GM21723 (cell line): Measurements from ENCODE around the gene CENPH.
"Not testable (repeated sequence)": the region's sequence is repeated elsewhere in the genome, so short reads cannot be mapped to it uniquely, and the experiment has no call there.

ENCODE experiments used
- ATAC-seq: cut with Tn5 transposase; IDR thresholded peaks from one replicate; pipeline ENCODE4 v1.9.1; 2021; ENCODE audit warnings: mild to moderate bottlenecking, moderate library complexity; ENCODE audit not compliant: unreplicated experiment

Gene CENPH

DNA sequence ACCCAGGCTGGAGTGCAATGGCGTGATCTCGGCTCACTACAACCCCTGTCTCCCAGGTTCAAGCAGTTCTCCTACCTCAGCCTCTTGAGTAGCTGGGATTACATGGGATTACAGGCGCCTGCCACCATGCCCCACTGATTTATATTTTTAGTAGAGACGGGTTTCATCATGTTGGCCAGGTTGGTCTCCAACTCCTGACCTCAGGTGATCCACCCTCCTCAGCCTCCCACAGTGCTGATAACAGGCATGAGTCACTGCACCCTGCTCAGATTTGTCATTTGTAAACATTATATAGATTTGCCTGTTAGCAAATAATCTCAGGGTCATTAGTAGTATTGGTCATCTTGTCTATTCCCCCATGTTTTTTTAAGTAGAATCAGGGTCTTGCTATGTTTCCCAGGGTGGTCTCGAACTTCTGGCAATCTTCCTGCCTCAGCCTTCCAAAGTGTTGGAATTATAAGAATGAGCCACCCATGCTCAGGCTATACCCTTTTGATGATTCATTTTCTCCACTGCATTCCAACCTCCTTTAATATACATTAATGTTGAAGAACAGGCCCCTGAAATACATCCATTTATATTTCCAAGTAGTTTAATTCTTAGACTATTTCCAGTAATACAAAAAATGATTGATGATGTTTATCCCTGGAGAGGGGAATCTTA, 17.3 kb downstream of the CENPH start:
- ATAC-seq: no peak

DNA sequence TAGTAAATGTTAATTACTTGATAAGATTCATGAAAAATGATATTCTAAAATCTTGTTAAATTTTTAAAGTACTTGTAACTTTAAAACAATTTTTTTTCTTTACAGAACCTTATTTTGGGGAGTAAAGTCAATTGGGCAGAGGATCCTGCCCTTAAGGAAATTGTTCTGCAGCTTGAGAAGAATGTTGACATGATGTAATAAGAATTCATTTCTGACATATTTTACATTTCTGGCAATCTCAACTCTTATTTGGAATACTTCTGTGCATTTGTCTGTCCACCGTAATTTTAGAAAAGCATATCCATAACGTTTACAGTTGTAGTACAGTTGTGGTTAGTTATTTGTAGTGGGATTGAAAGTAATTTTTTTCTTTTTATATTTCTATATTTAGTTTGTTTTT, 20.2 kb downstream of the CENPH start:
- no peak for ATAC-seq

DNA sequence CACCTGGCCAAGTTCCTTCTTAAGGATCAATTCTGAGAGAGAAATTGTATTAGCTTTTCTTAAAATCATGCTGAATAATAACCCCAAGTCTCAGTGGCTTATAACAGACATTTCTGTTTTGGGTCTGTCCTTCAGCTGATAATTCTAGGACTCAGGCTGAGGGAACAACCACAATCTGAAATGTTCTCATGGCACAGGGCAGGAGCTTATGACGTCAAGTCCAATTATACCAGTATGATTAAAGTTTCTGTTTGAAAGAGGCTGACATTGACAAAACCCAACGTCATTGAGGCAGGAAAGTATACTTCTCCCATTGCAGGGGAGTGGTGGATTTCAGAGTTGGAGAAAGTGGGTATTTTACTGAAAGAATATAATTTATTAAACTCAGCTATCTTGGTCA, 21.8 kb downstream of the CENPH start:
- no peak for ATAC-seq

DNA sequence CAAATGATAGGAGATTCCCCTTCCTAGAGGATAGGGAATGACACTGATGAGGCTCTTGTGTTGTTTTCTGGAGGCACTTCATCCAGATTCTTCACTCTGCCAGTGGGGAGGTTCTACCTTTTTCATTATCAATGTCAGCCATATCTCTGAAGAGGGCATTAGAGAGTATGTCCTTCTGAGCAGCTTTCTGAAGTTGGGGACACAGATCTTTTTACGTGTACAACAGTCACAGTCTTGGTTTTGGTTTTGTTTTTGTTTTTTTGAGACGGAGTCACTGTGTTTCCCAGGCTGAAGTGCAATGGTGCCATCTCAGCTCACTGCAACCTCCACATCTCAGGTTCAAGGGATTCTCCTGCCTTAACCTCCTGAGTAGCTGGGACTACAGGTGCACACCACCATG, 22.6 kb downstream of the CENPH start:
- ATAC-seq: peak; percentile 50

DNA sequence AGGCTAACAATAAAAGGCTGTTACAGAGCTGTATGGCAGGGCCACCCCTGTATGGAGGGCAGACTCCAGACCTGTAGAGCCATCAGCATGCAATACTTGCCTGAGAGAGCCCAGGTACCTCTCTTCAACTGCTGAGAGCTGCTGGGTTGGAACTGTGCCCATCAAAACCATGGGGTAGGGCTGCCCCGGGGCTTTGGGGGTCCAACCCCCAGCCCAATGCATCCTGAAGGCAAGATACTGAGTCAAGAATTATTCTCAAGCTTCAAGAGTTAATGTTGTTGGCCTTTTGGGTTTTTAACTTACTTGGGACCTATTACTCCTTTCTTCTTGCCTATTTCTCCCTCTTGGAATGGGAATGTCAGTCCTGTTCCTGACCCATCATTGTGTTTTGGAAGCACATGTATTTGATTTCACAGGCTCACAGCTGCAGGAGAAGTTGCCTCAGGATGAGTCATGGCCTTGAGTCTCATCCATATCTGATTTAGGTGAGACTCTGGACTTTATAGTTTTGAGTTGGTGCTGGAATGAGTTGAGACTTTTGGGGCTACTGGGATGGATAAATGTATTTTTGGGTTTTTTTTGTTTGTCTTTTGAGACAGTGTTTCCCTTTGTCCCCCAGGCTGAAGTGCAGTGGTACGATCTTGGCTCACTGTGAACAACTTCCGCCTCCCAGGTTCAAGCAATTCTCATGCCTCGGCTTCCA, 24.3 kb downstream of the CENPH start:
- no peak for ATAC-seq

DNA sequence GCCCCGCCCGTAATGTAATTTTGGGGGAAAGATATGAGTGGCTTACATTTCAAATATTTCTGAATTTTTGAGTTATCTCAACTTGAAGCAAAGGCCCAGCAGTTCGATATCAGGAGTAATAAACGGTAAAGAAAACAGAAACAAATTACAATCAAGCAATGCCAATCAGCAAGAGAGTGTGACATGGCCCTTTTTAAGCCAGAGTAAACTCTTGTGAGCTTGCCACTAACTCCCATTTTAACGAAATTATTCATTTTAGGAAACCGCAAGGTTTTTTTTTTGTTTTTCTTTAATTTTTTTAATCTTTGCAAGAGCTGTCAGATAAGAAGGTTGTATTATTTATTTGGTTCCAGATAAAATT, 27.7 kb downstream of the CENPH start:
- ATAC-seq: no peak

DNA sequence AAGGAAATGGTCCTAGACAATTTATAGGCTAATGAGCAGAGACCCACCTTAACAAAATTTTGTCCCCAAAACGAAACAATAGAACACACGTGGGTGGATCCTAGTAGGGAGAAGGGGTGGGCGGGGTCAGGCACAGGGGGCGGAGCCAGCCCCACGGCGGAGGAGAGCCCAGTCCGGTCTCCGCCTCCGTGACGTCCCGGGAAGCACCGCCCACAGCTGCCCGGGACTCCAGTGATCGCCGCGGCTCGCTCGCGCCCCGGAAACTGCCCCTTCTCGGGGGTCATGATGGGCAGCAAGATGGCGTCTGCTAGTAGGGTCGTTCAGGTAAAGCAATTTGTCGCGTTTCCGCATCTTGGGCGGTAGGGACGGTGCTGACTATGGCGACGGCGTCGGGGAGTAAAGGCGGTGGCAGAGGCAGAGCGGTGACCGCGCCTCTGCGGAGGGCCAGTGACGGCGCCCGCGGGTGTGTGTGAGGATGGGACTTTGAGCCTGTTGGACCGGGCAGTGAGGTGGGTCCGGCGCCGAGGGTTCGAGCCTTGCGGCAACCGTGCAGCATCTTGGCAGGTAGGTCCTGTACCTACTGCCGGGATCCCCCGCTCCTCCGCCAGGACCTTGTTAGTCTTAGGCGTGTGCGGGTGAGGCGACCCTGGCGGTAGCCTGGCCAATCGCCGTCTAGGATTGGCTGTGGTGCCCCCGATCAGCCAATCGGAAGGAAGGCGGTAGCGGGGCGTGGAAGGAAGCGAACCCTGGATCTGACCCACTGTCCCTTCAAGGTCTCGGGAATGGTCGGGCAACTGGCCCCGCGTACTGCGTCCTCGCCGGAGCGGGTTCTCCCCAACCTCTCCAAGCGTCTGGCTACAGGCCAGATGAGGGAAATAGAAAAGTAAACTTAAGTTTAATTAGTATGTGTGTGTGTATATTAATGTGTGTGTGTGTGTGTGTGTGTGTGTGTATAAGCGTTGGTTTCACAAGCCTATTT, 28.5 kb downstream of the CENPH start:
- peak; percentile 94 for ATAC-seq

DNA sequence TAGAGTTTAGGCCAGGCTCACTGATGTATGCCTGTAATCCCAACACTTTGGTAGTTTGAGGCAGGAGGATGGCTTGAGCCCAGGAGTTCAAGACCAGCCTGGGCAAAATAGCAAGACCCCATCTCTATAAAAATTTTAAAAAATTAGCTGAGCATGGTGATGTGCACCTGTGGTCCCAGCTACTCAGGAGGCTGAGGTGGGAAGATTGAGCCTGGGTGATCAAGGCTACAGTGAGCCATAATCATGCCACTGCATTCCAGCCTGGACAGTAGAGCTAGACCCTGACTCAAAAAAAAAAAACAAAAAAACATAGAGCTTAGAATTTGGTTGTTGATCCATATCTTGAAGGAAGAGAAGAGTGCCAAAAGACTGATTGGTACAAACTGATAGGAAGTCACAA, 30.6 kb downstream of the CENPH start:
- ATAC-seq: no peak

DNA sequence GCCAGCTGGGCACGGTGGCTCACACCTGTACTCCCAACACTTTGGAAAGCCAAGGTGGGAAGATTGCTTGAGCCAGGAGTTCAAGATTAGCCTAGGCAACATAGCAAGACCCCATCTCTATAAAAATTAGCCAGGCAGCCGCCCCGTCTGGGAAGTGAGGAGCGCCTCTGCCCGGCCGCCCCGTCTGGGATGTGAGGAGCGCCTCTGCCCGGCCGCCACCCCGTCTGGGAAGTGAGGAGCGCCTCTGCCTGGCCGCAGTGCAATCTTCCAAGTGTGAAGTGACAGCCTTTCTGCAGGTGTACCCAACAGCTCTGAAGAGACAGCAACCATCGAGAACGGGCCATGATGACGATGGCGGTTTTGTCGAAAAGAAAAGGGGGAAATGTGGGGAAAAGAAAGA, 31.0 kb downstream of the CENPH start:
- ATAC-seq: not testable (repeated sequence)

DNA sequence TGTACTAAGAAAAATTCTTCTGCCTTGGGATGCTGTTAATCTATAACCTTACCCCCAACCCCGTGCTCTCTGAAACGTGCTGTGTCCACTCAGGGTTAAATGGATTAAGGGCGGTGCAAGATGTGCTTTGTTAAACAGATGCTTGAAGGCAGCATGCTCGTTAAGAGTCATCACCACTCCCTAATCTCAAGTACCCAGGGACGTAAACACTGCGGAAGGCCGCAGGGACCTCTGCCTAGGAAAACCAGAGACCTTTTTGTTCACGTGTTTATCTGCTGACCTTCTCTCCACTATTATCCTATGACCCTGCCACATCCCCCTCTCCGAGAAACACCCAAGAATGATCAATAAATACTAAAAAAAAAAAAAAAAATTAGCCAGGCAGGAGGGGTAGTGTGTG, 31.4 kb downstream of the CENPH start:
- not testable (repeated sequence) for ATAC-seq

DNA sequence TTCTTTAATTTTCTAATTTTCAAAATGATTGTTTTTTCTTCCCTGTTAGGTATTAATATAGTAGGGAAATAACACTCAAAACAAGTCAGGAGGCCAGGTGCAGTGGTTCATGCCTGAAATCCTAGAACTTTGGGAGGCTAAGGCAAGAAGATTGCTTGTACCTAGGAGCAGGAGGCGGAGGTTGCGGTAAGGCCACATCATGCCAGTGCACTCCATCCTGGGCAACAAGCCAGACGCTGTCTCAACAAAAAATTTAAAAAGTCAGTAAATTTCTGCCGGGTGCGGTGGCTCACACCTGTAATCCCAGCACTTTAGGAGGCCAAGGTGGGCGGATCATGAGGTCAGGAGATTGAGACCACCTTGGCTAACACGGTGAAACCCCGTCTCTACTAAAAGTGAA, 35.1 kb downstream of the CENPH start:
- ATAC-seq: no peak

DNA sequence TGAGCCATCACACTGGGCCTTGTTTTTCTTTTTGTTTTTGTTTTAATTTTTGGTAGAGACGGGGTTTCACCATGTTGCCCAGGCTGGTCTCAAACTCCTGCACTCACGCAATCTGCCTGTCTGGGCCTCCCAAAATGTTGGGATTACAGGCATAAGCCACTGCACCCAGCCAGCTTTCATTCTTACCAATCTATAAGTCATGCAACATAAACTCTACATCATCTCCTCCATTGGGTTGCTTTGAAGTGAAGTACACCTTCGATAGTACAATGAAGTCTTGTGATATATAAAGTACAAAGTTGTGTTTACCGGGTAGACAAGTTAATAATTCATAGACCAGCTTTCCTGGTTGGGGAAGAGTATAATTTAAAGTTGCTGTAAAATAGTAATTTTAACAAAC, 36.5 kb downstream of the CENPH start:
- ATAC-seq: no peak

DNA sequence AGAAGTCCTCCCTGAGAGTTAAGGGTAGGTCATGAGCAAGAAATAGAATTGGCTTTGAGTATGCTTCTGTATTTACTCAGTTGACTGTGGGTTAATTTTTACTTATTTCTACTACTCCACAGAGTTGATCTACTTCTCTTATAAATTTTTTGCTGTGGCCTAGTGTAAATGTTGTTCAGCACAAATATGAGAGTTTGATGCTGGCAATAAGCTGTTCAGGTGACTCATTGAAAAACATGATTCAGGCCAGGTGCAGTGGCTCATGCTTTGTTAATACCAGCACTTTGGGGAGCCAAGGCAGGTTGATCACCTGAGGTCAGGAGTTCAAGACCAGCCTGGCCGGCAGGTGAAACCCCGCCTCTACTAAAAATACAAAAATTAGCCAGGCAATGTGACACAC, 40.8 kb downstream of the CENPH start:
- ATAC-seq: no peak

DNA sequence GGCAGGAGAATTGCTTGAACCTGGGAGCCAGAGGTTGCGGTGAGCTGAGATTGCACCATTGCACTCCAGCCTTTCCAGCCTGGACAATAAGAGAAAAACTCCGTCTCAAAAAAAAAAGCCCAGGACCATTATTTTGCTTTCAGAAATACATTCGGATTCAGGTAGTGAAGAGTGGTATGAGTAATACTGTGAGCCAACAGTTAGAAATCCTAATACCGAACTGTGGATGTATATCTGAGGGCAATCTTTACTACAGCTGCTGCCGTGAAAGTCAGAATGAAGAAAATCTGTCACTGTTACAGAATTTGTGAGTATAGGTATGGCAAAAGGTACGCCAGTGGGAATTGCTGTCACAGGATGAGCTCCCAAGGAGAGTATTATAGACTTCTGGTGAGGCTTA, 41.9 kb downstream of the CENPH start:
- ATAC-seq: no peak

DNA sequence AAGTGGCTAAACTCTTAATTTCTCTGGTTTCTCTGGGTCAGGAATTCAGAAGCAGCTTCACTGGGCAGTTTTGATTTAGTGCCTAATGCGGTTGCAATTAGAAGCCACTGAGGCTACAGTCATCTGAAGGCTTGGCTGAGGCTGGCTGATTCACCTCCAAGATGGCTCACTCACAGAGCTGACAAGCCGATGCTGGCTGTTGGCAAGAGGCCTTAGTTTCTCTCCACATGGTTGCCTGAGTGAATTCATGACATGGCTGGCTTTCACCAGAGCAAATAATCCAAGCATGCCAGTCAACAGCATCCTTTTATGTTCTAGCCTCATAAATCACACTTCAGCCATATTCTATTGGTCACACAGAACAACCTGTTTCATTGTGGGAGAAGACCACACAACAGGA, 42.5 kb downstream of the CENPH start:
- no peak for ATAC-seq

DNA sequence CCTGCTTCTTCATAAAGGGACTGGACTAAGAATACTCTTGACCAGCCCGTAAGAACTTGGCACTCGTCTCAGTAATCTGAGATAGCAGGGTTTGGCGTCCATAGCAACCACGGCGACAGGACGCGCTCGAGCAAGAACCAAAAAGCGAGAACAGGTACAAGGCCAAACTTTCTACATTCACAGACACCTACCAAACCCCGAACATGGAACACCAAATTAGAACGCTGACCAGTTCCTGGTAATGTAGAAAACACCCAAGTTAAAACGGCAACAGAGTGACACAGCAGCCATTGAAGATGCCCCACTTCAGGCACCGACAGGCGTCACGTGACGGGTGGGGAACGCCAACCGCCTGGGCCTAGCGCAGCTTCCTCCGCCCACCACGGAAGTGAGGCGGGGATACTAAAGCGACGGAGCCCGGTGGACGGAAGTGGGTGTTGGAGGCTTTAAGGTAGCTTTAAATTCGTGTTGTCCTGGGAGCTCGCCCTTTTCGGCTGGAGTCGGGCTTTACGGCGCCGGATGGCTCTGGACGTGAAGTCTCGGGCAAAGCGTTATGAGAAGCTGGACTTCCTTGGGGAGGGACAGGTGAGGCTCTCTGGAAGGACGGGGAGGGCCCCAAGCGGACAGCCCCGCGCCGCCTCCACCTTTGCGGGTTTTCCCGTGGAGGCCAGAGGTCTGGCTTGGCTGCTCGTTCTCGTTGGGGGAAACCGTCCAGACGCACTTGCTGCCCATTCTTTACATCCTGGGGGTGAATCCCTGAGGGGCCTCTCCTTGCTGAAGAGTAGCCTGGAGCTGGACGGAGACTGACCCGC, 45.3 kb downstream of the CENPH start, which contains the start of gene CDK7:
CDK7 (plus strand) TSS at position 430 of the 812 bp plus-strand sequence; CDS start at position 520, 90 bp downstream.
- ATAC-seq: peak; percentile 98

DNA sequence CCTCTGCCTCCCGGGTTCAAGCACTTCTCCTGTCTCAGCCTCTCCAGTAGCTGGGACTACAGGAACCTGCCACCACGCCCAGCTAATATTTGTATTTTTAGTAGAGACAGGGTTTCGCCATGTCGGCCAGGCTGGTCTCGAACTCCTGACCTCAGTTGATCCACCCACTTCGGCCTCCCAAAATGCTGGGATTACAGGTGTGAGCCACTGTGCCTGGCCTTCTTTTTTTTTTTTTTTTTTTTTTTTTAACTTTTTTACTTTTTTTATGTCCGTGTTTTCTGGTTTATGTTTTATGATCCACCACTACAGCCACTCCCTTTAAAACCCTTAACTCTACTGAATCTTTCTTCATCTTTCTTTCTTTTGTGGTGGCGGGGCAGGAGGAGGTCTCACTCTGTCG, 47.4 kb downstream of the CENPH start:
- ATAC-seq: not testable (repeated sequence)

DNA sequence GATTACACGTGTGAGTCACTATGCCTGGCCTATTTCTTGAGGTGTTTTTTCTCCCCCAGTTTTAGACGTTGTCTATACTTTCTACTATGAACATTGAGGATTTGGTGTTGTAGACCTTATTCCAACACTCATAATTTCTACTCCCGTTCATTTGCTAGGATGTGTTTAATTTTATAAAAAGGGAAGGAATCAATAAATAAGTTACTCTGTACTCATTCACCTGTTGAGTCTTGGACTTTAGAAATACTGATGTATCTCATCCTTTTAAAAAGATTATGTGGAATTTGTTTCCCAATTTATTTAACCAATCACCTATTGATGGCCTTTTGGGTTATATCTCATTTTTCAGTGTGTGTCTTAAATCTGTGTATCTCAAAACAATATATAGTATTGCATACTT, 48.5 kb downstream of the CENPH start:
- no peak for ATAC-seq

DNA sequence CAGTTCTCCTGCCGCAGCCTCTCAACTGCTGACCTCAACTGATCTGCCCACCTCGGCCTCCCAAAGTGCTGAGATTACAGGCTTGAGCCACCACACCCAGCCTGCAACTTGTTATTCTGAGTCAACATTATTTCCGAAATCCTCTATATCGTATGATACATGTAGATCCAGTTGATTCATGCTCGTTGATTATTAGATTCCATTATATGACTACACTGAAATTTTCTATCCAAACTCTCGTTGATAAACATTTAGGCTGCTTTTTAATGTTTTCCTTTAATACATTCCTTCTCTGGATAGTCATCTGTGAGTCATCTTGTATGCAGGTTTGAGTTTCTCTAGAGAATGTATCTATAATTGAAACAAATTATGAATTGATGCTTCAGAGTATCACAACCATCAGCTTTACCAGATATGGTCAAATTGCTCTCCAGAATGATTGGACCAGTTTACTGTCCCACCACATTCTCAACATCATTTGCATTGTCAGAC, 49.4 kb downstream of the CENPH start:
- ATAC-seq: no peak

DNA sequence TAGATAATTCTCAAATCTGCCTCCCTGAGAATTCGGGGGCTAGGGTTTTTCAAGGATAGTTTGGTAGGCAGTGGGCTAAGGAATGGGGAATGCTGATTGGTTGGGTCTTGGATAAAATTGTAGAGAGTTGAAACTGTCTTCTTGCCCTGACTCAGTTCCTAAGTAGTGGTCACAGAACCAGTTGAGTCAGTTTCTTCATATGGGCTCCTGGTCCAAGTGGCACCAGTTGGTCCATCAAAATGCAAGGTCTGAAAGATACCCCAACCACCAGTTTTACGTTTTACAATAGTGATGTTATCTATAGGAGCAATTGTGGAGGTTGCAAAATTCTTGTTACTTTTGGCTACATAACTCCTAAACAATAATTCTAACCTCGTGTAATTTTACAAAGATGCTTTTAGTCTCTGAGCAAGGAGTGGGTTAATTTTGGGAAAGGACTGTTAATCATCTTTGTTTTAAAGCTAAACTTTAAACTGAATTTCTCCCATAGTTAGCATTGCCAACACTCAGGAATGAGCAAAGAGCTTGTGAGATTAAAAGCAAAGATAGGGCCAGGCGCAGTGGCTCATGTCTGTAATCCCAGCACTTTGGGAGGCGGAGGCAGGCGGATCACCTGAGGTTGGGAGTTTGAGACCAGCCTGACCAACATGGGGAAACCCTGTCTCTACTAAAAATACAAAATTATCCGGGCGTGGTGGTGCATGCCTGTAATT, 53.0 kb downstream of the CENPH start:
- ATAC-seq: no peak
